ENCODE results near the gene PCP4L1.

GRCh38 chr1:161250829-161251228 lies 7.7 kb upstream of the PCP4L1 start:
- no peak for TF ChIP-seq POLR2AphosphoS5 (IDR thresholded peaks at IDR 0.05)
- no peak for TF ChIP-seq POLR2A (IDR thresholded peaks at IDR 0.05)
- TF ChIP-seq CTCF (IDR thresholded peaks at IDR 0.05) = no peak
- no peak for TF ChIP-seq EP300 (IDR thresholded peaks at IDR 0.05)
